IMR-90 (cell line): ENCODE measurements around the gene GPR176. TPM values are rescaled to one million over a fixed set of nuclear protein-coding genes. Genes with fewer than 3 reads are reported as not detected.

ENCODE experiments used
- ATAC-seq: fragments of 200-7000 bp; cut with Tn5 transposase; 2 replicates; pipeline ENCODE4 v1.9.1; 2020; ENCODE audit warnings: low read depth, mild to moderate bottlenecking, moderate library complexity
- BruUV-seq: library from RNA; stranded (reverse); fragments of 400-500 nt; replicated peaks from 2 replicates; lab custom pipeline; 2021; lab: Mats Ljungman, UMichigan
- CTCF ChIA-PET: fragments of 300-600 bp; formaldehyde crosslinking; extraction: SDS; loops from one replicate; lab custom pipeline; 2021; ENCODE audit warnings: antibody characterized with exemption; lab: Yijun Ruan, JAX
- POLR2A ChIA-PET: fragments of 300-600 bp; sonication (Branson Sonifier 250); formaldehyde crosslinking; loops from one replicate; lab custom pipeline; 2022; ENCODE audit warnings: antibody characterized with exemption; ENCODE audit not compliant: unreplicated experiment; lab: Charles Lee
- DNase-seq: peaks from one replicate; pipeline ENCODE4 v3.0.0; 2013
- H2AFZ ChIP-seq: replicated peaks from 2 replicates; pipeline ENCODE3; 2013; ENCODE audit warnings: low read length, mild to moderate bottlenecking; ENCODE audit not compliant: poor library complexity
- H2AK5ac ChIP-seq: 2 replicates; pipeline ENCODE4 v1.6.1; 2013; ENCODE audit warnings: low read depth, low read length, inconsistent platforms
- H2AK9ac ChIP-seq: replicated peaks from 2 replicates; pipeline ENCODE3; 2013; ENCODE audit warnings: mild to moderate bottlenecking, low read depth, low read length, moderate library complexity; ENCODE audit not compliant: poor library complexity
- H2BK120ac ChIP-seq: 2 replicates; pipeline ENCODE4 v1.6.1; 2013; ENCODE audit warnings: low read depth, low read length, inconsistent platforms
- H2BK15ac ChIP-seq: 3 replicates; pipeline ENCODE4 v1.6.1; 2013; ENCODE audit warnings: low read depth, low read length, inconsistent platforms
- H2BK20ac ChIP-seq: 2 replicates; pipeline ENCODE4 v1.6.1; 2013; ENCODE audit warnings: low read depth, mild to moderate bottlenecking, inconsistent platforms, low read length, moderate library complexity
- H2BK5ac ChIP-seq: 2 replicates; pipeline ENCODE4 v1.6.1; 2013; ENCODE audit warnings: mild to moderate bottlenecking, low read depth, low read length, inconsistent platforms; ENCODE audit not compliant: poor library complexity, severe bottlenecking
- H3K14ac ChIP-seq: replicated peaks from 2 replicates; pipeline ENCODE4 v1.6.1; 2013; ENCODE audit warnings: low read depth, low read length, inconsistent platforms
- H3K18ac ChIP-seq: 2 replicates; pipeline ENCODE4 v1.6.1; 2013; ENCODE audit warnings: low read depth, low read length, control low read depth
- H3K23ac ChIP-seq: 2 replicates; pipeline ENCODE4 v1.6.1; 2013; ENCODE audit warnings: low read depth, low read length, inconsistent platforms
- H3K27ac ChIP-seq: 2 replicates; pipeline ENCODE4 v1.5.1; 2013; ENCODE audit warnings: mild to moderate bottlenecking, control low read depth, low read length; ENCODE audit not compliant: insufficient read depth
- H3K27me3 ChIP-seq: 2 replicates; pipeline ENCODE4 v1.6.1; 2013; ENCODE audit warnings: low read length; ENCODE audit not compliant: control insufficient read depth, insufficient read depth
- H3K36me3 ChIP-seq: 2 replicates; pipeline ENCODE4 v1.6.1; 2013; ENCODE audit warnings: low read length, mixed read lengths; ENCODE audit not compliant: control insufficient read depth, insufficient read depth
- H3K4ac ChIP-seq: 2 replicates; pipeline ENCODE4 v1.6.1; 2013; ENCODE audit warnings: low read depth, low read length, inconsistent platforms
- H3K4me1 ChIP-seq: 2 replicates; pipeline ENCODE4 v1.6.1; 2013; ENCODE audit warnings: low read length, mixed read lengths; ENCODE audit not compliant: control insufficient read depth, insufficient read depth
- H3K4me2 ChIP-seq: 2 replicates; pipeline ENCODE4 v1.6.1; 2013; ENCODE audit warnings: low read depth, mild to moderate bottlenecking, control low read depth, low read length, moderate library complexity
- H3K4me3 ChIP-seq: 2 replicates; pipeline ENCODE4 v1.5.1; 2013; ENCODE audit warnings: low read depth, mild to moderate bottlenecking, control low read depth, low read length, moderate library complexity; ENCODE audit not compliant: insufficient read depth
- H3K56ac ChIP-seq: 2 replicates; pipeline ENCODE4 v1.6.1; 2013; ENCODE audit warnings: low read length, inconsistent platforms; ENCODE audit not compliant: insufficient read depth; ENCODE audit errors: extremely low read depth
- H3K79me1 ChIP-seq, 2 experiments: 2 replicates each; pipeline ENCODE4 v1.6.1; 2013; ENCODE audit warnings: low read length in 2 of 2, inconsistent platforms in 1 of 2, low read depth in 1 of 2
- H3K9ac ChIP-seq: 2 replicates; pipeline ENCODE4 v1.6.1; 2013; ENCODE audit warnings: low read depth, low read length, control low read depth
- H3K9me1 ChIP-seq: 2 replicates; pipeline ENCODE4 v1.6.1; 2013; ENCODE audit warnings: low read length, inconsistent platforms; ENCODE audit not compliant: insufficient read depth
- H3K9me3 ChIP-seq: 2 replicates; pipeline ENCODE4 v1.6.1; 2013; ENCODE audit warnings: low read length; ENCODE audit not compliant: control insufficient read depth, insufficient read depth
- H4K20me1 ChIP-seq: 2 replicates; pipeline ENCODE4 v1.6.1; 2013; ENCODE audit warnings: low read length, inconsistent platforms; ENCODE audit not compliant: insufficient read depth
- H4K5ac ChIP-seq: 2 replicates; pipeline ENCODE4 v1.6.1; 2013; ENCODE audit warnings: mild to moderate bottlenecking, low read depth, low read length, control low read depth
- H4K8ac ChIP-seq, 2 experiments: 2 replicates each; pipeline ENCODE4 v1.6.1; 2013; ENCODE audit warnings: low read depth in 2 of 2, low read length in 2 of 2, control low read depth in 1 of 2, inconsistent platforms in 1 of 2
- H4K91ac ChIP-seq: 2 replicates; pipeline ENCODE4 v1.6.1; 2013; ENCODE audit warnings: low read depth, low read length, inconsistent platforms; ENCODE audit not compliant: insufficient read depth
- BHLHE40 ChIP-seq: fragments of 150-350 bp; IDR thresholded peaks from 2 replicates; pipeline ENCODE4 v1.6.1; 2016; ENCODE audit warnings: mild to moderate bottlenecking, low read depth, low read length
- CEBPB ChIP-seq: IDR thresholded peaks from 2 replicates; pipeline ENCODE4 v1.6.1; 2012; ENCODE audit warnings: low read depth, low read length, improper control_type of control experiment
- ELK1 ChIP-seq: fragments of 150-350 bp; IDR thresholded peaks from 2 replicates; pipeline ENCODE4 v1.6.1; 2016; ENCODE audit warnings: low read depth, mild to moderate bottlenecking, low read length, moderate library complexity, borderline replicate concordance
- FOS ChIP-seq: fragments of 150-350 bp; IDR thresholded peaks from 2 replicates; pipeline ENCODE4 v1.6.1; 2016; ENCODE audit warnings: low read depth, low read length
- MAFK ChIP-seq: IDR thresholded peaks from 2 replicates; pipeline ENCODE4 v1.6.1; 2012; ENCODE audit warnings: low read depth, low read length, improper control_type of control experiment
- MAZ ChIP-seq: IDR thresholded peaks from 2 replicates; pipeline ENCODE4 v1.6.1; 2012; ENCODE audit warnings: low read depth, mild to moderate bottlenecking, low read length, improper control_type of control experiment, moderate library complexity, borderline replicate concordance
- MXI1 ChIP-seq: IDR thresholded peaks from 2 replicates; pipeline ENCODE4 v1.6.1; 2012; ENCODE audit warnings: low read depth, mild to moderate bottlenecking, low read length, moderate library complexity, borderline replicate concordance
- NFE2L2 ChIP-seq: fragments of 150-350 bp; IDR thresholded peaks from 2 replicates; pipeline ENCODE4 v1.6.1; 2016; ENCODE audit warnings: low read depth, mild to moderate bottlenecking, low read length
- RAD21 ChIP-seq: IDR thresholded peaks from 2 replicates; pipeline ENCODE4 v1.6.1; 2012; ENCODE audit warnings: low read length, improper control_type of control experiment
- RCOR1 ChIP-seq: IDR thresholded peaks from 2 replicates; pipeline ENCODE4 v1.6.1; 2012; ENCODE audit warnings: mild to moderate bottlenecking, low read length, improper control_type of control experiment; ENCODE audit not compliant: insufficient replicate concordance
- RFX5 ChIP-seq: IDR thresholded peaks from 2 replicates; pipeline ENCODE4 v1.8.0; 2012; ENCODE audit warnings: low read depth, mild to moderate bottlenecking, low read length, moderate library complexity
- SMC3 ChIP-seq: fragments of 150-350 bp; IDR thresholded peaks from 2 replicates; pipeline ENCODE4 v1.6.1; 2016; ENCODE audit warnings: low read depth, mild to moderate bottlenecking, antibody characterized with exemption, low read length, moderate library complexity
- WGBS, 2 experiments: methylation state at CpG; one replicate each; pipeline versions ENCODE4 v1.1.5 to v1.1.7; 2013; ENCODE audit warnings: missing lambda C conversion rate in 2 of 2; ENCODE audit not compliant: insufficient read length in 1 of 2; ENCODE audit errors: extremely low coverage in 2 of 2; 5-methylcytosine and 5-hydroxymethylcytosine counted together
- dilution Hi-C: fragments of 300-500 bp; cut with HindIII; formaldehyde crosslinking; loops from one replicate; pipeline ENCODE4 v1.14.3; 2018; ENCODE audit warnings: low sequenced_read_pairs; ENCODE audit not compliant: unreplicated experiment
- in situ Hi-C: fragments of 300-500 bp; cut with MboI; formaldehyde crosslinking; loops from 3 replicates; pipeline ENCODE4 v1.14.3; 2019; ENCODE audit warnings: low sequenced_read_pairs, inconsistent platforms, mixed read lengths
- intact Hi-C: fragments of 100-400 bp; cut with micrococcal nuclease; formaldehyde crosslinking; loops from 2 replicates; pipeline ENCODE4 v1.10.0; 2022
- polyA plus RNA-seq, 3 experiments: library from polyadenylated mRNA; depleted of rRNA; stranded (reverse); fragments of >200 nt; gene quantifications; 2 replicates each; pipeline ENCODE4 v1.2.3, GENCODE V29; 2012; ENCODE audit warnings: low replicate concordance in 1 of 3
- total RNA-seq: library from RNA; depleted of rRNA; stranded (reverse); fragments of >200 nt; gene quantifications from 2 replicates; pipeline ENCODE4 v1.2.3, GENCODE V29; 2012
- TF ChIP-seq, protein P1 (sequence below): conservative IDR thresholded peaks from 2 replicates; pipeline ENCODE4 v1.5.1; 2012; ENCODE audit warnings: mild to moderate bottlenecking, low read depth, low read length, improper control_type of control experiment
- TF ChIP-seq, protein P2 (sequence below): fragments of 150-350 bp; IDR thresholded peaks from 2 replicates; pipeline ENCODE4 v1.6.1; 2017; ENCODE audit warnings: mild to moderate bottlenecking, antibody characterized with exemption, low read length, low read depth

Gene GPR176
- total and polyA plus RNA-seq, 2 of the 4 experiments (the other 2 are of a cell fraction) = 114 to 246 TPM

GRCh38 chr15:39896101-39896500 lies 24.0 kb downstream of the GPR176 start:
- H3K27me3 ChIP-seq = no peaks in the 10 kb centered on the region
- no peak overlapping the region for H3K23ac ChIP-seq
- BruUV-seq = no TSS peak
- no peak overlapping the region for H2AK9ac ChIP-seq
- ATAC-seq (no peak), DNase-seq (no peak)
- H3K4ac ChIP-seq = no peak overlapping the region
- H3K9ac ChIP-seq = no peak overlapping the region
- H4K5ac ChIP-seq = no peak overlapping the region
- TF ChIP-seq MAZ = no peak
- no peak for TF ChIP-seq RAD21
- TF ChIP-seq RFX5 = no peak
- TF ChIP-seq NFE2L2 = no peak
- TF ChIP-seq FOS = no peak
- TF ChIP-seq, protein P1, sequence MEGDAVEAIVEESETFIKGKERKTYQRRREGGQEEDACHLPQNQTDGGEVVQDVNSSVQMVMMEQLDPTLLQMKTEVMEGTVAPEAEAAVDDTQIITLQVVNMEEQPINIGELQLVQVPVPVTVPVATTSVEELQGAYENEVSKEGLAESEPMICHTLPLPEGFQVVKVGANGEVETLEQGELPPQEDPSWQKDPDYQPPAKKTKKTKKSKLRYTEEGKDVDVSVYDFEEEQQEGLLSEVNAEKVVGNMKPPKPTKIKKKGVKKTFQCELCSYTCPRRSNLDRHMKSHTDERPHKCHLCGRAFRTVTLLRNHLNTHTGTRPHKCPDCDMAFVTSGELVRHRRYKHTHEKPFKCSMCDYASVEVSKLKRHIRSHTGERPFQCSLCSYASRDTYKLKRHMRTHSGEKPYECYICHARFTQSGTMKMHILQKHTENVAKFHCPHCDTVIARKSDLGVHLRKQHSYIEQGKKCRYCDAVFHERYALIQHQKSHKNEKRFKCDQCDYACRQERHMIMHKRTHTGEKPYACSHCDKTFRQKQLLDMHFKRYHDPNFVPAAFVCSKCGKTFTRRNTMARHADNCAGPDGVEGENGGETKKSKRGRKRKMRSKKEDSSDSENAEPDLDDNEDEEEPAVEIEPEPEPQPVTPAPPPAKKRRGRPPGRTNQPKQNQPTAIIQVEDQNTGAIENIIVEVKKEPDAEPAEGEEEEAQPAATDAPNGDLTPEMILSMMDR = no peak
- no peak for TF ChIP-seq MAFK
- TF ChIP-seq RCOR1 = no peak
- no peak for TF ChIP-seq BHLHE40
- no peak for TF ChIP-seq SMC3
- TF ChIP-seq, protein P2, sequence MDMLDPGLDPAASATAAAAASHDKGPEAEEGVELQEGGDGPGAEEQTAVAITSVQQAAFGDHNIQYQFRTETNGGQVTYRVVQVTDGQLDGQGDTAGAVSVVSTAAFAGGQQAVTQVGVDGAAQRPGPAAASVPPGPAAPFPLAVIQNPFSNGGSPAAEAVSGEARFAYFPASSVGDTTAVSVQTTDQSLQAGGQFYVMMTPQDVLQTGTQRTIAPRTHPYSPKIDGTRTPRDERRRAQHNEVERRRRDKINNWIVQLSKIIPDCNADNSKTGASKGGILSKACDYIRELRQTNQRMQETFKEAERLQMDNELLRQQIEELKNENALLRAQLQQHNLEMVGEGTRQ = no peak
- no peak for TF ChIP-seq CEBPB
- no peak for TF ChIP-seq MXI1
- TF ChIP-seq ELK1 = no peak
- no peak overlapping the region for H4K8ac ChIP-seq
- H2AK5ac ChIP-seq = peak overlapping the region; percentile 33; the same call in 1 of the 2 replicates
- peaks cover 64% of the 10 kb centered on the region for H4K20me1 ChIP-seq
- H2BK15ac ChIP-seq = peak overlapping the region; percentile 59; the same call in 1 of the 3 replicates
- ChIA-PET CTCF (interaction anchor here (0.5 to 1.8 kb wide), 3 partner anchors 8 to 716 kb away, joined by 3 to 6 read pairs (median 4); no protein-coding TSS in a partner anchor), POLR2A (no interaction called here)
- H3K18ac ChIP-seq = peak overlapping the region; percentile 56; the same call in 1 of the 2 replicates
- dilution Hi-C loops = no loop called here
- peak overlapping the region; percentile 29 for H2BK5ac ChIP-seq
- no peak overlapping the region for H3K4me2 ChIP-seq
- H3K9me3 ChIP-seq = peaks cover 2% of the 10 kb centered on the region; the same call in 1 of the 2 replicates
- no peak overlapping the region for H2BK20ac ChIP-seq
- H2AFZ ChIP-seq = no peak overlapping the region
- intact Hi-C loops = no loop called here
- H3K14ac ChIP-seq = no peak overlapping the region
- WGBS, 2 experiments = 100% methylated on average over 1 of the region's 1 CpG; no CpG with 5 or more reads in 1 of the 2 experiments
- no peaks in the 10 kb centered on the region for H3K36me3 ChIP-seq
- no peak overlapping the region for H2BK120ac ChIP-seq
- H3K56ac ChIP-seq = no peak overlapping the region
- H3K9me1 ChIP-seq = peaks cover 35% of the 10 kb centered on the region
- H3K79me1 ChIP-seq = peaks cover 25 to 59% of the 10 kb centered on the region in 2 experiments
- no peak overlapping the region for H3K4me3 ChIP-seq
- H3K27ac ChIP-seq = no peak overlapping the region; the same call in 1 of the 2 replicates
- H3K4me1 ChIP-seq = peaks cover 25% of the 10 kb centered on the region
- no peak overlapping the region for H4K91ac ChIP-seq
- in situ Hi-C loops = no loop called here
